Stimulated activated CD4-positive, alpha-beta T cell treated with anti-CD3 and anti-CD28 coated beads, Interleukin-1b, Interleukin-23, amount 100 ng/mL, for 48 hours (primary cell): ENCODE measurements around the gene LANCL3.
A peak's percentile ranks its signal among the peaks of the same experiment; 100 is the strongest.

Experiments
- DNase-seq: peaks from one replicate; pipeline ENCODE4 v3.0.0-alpha.2; 2020

Gene LANCL3

DNA sequence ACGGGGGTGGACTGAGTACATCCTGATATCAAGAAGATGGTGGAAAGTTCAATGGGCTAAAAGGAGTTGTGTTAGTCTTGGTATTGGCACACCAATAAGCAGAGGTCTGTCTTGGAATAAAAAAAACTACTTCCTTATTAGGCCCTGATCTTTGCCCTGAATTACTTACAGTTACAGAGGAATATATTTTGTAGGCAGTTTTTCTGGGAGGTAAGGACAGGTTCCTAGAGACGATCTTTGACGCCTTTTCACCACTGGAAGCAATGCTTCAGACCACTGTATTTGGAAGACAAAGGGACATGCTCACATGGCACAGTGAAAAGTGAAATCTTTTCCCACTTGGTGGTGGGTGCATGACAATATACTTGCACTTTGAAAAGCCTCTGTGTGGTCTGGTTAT lies 113.5 kb downstream of the LANCL3 start:
- DNase-seq: no peak

DNA sequence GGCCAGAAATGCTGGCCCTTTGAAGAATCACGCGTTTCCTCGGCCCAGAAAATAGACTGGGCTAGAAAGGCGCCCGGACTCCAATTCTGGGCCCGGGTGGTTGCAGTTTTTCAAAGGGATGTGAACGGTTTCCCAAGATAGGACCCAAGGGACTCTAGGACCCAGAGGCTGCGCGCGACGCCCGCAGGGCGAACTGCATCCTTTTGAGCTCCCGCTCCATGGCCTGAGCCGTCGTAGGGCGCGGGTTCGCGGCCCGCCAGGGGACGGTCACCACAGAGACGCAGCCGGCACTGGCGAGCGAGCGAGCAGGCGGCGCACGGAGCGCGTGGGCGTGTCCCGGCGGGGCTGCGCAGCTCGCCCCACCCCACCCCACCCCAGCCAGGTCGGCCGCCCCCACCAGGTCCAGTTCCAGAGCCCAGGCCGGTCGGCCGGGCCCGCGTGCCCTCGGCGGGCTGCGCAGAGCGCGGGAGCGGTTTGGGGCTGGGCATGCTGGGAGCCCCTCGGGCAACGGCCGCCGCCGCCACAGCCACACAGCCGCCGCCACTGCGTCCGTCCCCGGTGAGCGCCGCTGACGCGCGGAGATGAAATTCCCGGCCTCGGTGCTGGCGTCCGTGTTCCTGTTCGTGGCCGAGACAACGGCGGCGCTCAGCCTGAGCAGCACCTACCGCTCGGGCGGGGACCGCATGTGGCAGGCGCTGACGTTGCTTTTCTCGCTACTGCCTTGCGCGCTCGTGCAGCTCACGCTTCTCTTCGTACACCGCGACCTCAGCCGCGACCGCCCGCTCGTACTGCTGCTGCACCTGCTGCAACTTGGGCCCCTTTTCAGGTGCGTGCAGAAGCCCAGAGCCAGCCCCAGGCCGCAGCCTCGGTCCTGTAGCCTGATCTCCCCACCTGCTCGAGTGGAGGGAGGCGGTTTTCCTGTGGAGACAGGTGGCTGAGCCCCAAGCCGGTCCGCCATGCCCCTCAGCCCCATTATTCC lies 114.2 kb downstream of the LANCL3 start, which contains the start of gene XK:
XK (plus strand) TSS at position 411 of the 979 bp plus-strand sequence; CDS start at position 582, 171 bp downstream.
- DNase-seq: peak; percentile 42

DNA sequence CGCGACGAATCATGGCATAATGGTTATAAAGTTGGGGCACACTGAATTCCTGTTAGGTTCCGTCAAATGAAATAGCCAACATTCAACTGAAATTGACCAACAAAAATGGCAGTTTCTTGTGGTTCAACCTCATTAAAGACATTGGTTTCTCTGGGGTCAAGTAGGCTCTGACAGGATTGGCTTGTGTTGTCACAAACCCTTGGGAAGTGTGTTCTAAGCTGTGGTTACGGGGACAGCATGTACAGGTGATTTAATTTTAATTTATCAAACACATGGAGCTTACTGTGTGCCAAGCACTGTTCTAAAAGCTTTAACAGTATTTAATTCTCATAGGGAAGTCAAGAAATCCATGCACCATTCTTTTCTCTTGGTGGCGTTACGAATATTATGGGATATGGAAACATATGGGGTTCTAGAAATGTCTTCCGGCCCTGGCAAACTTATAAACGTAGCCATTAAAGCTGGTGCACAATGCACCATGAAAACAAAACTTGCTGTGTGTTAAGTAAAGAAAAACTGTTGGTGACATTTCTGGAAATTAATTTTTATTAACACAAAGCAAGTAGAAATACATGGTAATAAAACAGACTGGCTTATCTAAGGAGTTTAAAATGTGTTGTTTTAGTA lies 115.0 kb downstream of the LANCL3 start:
- no peak for DNase-seq

DNA sequence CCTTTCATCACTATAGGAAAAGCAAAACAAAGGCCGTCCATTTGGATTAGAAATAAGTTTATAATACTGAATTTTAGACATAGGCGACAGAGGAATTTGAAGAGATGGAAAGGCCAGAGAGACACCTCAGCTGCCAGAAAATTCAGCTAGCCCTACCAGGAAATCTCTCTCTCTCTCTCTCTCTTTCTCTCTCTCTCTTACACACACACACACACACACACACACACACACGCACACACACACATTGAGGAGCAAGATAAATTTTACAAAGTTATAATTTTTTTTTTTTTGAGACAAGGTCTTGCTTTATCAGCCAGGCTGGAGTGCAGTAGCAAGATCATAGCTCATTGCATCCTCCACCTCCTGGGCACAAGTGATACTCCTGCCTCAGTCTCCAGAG lies 115.5 kb downstream of the LANCL3 start:
- no peak for DNase-seq

DNA sequence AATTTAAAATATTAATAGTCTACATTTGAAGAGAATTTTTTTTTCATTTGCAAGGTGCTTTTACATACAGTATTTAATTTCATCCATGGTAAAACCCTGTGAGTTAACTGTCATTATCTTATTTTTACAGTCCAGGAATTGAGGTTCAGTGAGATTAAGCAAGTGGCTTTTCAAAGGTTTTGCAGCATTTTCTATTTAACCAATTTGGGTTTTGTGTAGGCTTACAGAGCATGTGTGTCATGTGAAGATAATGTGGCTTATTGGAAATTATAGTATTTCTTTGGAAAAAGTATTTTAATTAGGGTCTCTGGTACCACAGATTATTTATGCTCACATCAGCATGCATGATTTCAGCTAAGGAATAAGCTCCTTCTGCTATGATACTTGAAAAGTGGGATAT lies 118.7 kb downstream of the LANCL3 start:
- DNase-seq: no peak

DNA sequence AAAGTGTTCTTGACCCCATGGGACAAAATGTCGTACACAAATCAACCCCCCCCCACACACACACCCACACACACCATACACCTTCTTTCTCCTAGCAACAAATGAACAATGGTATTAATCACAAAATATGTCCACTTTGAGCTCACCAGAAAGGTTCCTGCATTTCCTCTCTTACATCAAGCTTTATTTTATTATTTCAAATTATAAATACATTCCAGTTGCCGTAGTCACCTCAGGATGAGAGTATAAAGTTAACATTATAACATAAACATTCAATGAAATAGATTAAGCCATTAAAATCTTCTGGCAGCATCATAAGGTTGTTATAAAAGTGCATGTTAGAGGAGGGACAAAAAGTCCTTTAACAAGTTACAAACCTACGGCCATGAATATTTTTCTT lies 121.5 kb downstream of the LANCL3 start:
- no peak for DNase-seq

DNA sequence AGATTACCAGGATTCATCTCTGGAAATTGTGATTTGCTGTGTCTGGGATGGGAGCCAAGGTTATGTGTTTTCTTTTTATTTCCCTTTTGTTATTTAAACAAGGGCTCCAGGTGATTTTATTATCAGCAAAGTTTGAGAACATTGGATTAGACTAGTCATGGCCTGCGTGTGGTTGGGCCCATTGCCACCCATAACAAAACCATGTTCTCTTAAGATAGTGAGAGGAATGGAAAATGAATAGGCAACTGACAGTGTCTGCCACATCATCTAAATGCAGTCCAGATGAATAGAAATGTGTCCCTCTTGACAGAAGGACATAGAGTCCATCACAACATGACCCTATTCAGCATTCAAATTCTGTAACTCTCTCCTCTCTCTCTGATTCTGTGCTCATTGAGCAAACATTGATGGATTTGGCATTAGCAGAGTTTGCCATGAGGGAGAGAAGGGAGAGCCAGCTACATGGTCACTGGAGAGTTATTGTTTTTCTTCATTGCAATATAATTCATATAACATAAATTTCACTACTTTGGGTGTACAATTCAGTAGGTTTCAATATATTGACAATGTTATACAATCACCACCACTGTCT lies 125.8 kb downstream of the LANCL3 start:
- DNase-seq: no peak

DNA sequence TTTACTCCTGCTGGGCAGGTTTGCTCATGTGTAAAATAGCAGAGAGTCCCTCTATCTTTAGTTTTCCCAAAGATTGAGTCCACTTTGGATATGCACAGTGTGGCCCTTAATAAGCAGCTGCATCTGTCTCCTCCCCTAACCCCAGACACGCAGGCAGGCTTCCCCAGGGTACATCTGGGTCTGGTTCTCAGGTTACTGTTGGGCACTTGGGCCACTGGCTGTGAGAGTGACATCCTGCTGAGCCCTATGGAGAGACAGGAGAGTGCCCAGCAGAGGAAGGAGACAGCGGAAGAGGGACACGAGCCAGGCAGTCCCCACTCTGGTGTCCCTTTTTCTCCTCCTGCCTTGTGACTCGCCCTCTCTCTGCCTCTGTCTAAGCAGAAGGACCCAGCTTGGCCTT lies 130.1 kb downstream of the LANCL3 start:
- DNase-seq: no peak

DNA sequence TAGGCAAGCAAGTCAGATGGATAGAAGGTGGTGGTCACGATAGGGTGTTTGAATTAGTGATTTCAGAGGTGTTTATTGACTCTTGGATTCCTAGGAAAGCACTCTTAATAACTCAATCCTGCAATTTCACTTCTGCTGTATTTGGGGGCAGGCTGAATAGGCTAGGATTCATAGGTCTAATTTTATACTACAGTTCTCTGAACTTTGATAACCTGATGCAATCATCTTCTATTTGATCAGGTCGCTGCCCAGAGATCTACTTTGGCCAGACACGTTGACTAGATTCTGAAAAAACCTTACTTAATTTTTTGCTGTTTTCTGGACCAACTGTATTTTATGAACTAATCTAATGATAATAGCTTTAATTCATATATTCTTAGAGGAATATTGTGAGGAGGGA lies 140.5 kb downstream of the LANCL3 start:
- DNase-seq: no peak

DNA sequence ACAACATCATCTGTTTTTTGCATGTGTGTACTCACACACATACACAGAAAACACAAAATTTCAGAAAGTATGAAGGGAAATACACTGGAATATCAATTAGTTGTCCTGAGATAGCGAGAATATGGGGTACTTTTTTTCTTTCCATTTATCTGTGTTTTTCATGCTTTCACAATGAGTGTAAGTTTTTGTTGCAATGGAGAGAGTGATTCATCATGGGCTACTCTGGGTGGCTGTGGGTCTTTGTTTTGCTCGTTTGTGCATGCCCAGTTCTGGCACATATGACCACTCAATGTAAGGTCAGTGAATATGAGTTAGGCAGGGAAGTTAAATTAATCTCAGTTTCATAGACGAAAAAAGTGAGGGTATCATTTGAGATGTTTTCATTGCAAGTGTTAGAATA lies 141.0 kb downstream of the LANCL3 start:
- no peak for DNase-seq

DNA sequence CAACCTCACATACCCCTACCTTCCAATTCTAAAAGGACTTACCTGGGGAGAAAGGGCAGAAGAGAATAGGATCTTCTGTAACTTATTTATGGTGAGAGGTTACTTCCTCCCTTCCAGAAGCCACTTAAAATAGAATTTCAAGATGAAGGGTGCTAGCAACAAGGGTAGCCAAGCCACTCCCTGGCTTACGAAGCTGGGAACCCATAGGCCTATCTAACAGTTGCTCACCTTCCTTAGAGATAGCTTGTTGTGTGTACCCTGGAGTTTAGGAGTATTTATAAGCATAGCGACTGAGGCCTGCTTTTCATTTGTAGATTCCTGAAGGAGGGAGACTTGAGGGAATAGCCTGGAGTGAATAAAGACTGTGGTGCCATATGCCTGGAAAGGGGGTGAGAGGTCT lies 143.0 kb downstream of the LANCL3 start:
- DNase-seq: no peak

DNA sequence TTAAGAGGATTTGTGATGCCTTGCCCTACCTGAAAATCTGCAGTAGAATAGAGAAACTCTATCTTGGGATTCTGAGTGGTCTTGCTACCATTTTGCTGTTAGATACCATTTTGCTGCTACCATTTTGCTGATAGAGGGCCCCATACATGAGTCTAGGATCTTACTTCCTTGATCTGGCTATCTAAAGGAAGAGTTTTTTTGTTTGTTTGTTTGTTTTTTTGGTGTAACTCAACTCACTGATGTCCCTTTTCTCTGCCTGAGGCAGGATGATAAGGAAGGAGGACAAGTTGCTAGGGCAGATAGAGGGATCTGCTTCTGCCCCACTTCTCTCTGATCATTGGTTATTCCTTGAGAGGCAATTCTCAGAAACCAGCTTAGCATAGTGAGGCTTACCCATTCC lies 145.1 kb downstream of the LANCL3 start:
- no peak for DNase-seq

DNA sequence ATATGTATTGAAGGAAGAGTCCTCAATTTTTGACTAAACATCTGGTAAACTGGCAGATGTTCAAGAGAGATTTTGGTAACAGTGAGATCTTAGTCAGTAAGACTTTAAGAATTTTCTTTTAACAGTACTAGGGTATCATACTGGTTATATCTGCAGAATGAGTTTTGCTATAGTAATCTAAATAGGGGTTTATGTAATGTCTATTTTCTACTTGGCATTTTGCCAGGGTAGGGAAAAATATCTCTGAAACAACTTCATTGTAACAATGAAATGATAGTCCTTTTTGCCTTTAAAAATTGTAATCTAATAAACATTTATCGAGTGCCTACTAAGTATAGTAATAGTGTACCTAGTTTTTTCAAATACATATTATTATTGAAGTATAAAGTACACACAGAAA lies 146.2 kb downstream of the LANCL3 start:
- DNase-seq: no peak

DNA sequence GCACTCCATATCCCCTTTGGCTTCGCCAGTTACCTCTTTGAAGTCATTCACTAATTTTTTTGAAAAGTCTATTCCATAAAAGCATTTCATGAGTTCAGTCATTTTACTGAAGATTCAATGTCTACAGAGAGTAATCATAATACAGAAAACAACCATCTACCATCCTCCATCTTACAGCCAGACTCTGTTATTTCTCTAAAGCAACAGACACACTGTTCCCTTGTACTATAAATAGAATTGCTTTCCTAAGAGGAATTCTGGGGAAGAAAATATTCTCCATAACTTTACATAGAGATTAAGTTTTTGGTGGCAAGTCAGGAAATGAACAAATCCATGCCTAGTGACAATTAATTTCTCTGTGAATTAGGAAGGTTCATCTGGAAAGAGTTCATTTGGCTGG lies 151.1 kb downstream of the LANCL3 start:
- no peak for DNase-seq

DNA sequence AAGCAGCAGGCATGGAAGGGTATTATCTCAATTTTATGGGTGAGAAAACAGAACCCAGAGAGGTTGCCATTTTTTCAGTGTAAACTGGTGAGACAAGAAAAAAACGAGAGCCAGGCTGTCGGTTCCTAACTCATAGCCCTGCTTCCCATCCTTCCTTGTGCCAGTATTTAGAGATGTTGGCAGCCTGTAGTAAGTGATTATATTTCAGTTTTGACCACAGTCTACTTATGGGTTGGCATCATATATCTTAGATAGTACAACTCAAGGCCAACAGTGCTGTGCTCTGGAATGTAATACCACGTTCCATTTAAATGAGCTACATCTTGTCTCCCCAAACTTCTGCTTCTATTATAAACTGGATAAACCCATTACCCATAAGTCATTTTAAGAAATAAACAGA lies 154.9 kb downstream of the LANCL3 start:
- no peak for DNase-seq
